GM18505 (cell line): ENCODE data around the gene OR2B3.
"Not testable (repeated sequence)": the region's sequence is repeated elsewhere in the genome, so short reads cannot be mapped to it uniquely, and the experiment has no call there.

ENCODE experiments used
- ATAC-seq: cut with Tn5 transposase; IDR thresholded peaks from one replicate; pipeline ENCODE4 v1.9.1; 2021; ENCODE audit not compliant: unreplicated experiment
- POLR2A ChIP-seq: IDR thresholded peaks from 4 replicates; pipeline ENCODE4 v1.6.1; 2011; ENCODE audit warnings: borderline replicate concordance; ENCODE audit not compliant: insufficient read depth, insufficient read length; ENCODE audit errors: extremely low read depth

OR2B3 gene

DNA sequence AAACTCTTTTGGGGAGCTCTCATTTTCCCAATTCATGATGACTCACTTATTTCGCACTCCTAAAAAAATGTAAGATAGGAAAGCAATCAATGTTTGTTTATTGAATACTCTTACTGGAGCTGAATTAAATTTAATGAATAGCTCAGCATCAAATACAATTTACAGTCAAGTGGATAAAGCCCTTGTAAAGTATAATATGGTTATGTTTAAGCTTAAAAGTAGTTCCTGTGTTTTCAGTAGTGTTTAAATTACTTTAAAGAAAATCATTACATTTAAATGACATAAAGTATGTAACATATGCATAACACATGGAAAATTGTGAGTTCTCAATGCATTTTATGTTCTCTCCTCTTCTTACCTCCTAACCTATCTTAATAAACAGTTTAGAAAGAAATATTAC lies at the start of gene OR2B3:
Gene OR2B3 (minus strand): TSS at position 101 of the 400 bp plus-strand sequence. CDS start 65 bp downstream, at position 36.
- no peak for TF ChIP-seq POLR2A

GRCh38 chr6:29131691-29132090 lies 44.6 kb upstream of the OR2B3 start:
- ATAC-seq = no peak
- TF ChIP-seq POLR2A = no peak

More for the DNA sequence above, at the start of gene OR2B3:
- no peak for ATAC-seq

DNA sequence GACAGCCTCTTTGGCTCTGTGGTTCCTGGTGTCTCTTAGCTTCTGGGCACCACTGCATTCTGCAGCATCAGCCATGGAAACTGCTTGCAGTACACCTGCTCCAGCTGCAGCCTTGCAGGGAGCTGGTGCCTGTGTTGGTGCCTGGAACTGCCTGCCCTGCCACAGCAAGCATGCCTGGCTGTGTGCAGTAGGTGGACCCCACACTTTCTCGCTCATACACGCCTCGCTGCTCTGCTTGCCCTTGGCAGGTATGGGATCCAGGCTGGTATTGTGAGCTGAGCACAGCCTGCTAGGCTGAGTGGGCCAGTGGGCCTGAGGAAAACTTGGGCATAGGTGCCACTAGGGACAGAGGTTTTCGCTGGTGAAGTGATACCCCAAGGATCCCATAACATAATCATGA lies 43.5 kb upstream of the OR2B3 start:
- ATAC-seq = no peak
- TF ChIP-seq POLR2A = no peak

DNA sequence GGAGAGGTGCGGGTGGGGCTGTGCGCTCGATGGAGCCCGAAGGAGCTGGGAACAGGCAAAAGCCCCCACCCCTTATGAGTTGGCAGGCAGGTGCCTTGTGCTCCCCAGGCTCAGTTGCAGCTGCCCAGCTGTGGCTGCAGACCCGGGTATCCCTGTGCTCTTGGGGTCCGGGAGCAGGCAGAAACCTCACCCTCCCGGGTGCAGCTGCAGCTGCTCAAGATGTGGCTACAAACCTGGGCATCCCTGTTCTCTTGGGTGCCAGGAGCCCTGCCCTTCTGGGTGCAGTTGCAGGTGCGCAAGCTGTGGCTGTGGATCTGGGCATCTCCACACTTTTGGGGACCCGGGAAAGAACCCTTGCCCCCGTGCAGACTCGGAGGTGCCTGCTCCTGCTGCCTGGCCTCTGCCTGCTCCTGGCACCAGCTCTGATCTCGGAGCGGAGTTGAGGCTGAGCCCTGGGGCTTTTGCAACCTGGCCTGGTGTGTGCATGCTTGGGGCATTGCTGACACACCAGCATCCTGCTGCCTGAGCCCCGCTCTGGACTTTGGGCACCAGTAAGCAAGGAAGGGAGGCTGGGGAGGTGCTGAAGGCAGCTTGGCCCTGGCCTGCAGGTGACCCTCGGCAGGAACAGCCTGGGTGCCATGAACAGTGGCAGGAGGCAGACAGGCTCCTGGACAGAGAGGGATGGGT lies 42.4 kb upstream of the OR2B3 start:
- ATAC-seq = no peak
- no peak for TF ChIP-seq POLR2A

GRCh38 chr6:29114964-29115363 lies 27.9 kb upstream of the OR2B3 start:
- ATAC-seq = not testable (repeated sequence)

GRCh38 chr6:29112135-29112534 lies 25.0 kb upstream of the OR2B3 start:
- TF ChIP-seq POLR2A = no peak
- ATAC-seq = no peak

DNA sequence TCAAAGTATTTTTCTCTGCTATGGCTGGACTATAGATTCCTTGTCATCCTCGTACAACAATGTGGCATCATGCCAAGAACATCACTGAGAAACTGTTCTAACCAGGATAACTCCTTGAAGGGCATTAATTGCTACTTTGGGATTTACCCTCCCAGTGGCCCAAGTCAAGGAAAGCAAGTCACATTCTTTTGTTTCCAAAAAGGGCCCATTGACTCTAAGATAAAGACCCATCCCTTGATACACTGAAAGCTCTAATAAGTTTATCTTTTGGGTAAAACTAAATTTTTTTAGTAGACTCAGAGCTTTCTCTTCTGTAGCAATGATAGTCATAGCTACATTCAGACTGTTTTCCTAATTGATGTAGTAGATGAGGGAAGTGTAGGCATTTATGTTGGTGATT lies 20.6 kb upstream of the OR2B3 start, which contains the start of gene OR2J3:
Gene OR2J3 (plus strand): TSS at position 301 of the 400 bp plus-strand sequence. CDS start 3,833 bp downstream, outside the sequence.
- no peak for ATAC-seq
- no peak for TF ChIP-seq POLR2A

- no peak for TF ChIP-seq POLR2A
- no peak for ATAC-seq
Measured at GRCh38 chr6:29099190-29099589, 12.1 kb upstream of the OR2B3 start, which contains the start of gene OR2J1. Gene OR2J1 (plus strand): TSS chr6:29099490. CDS start chr6:29100943, 1,453 bp downstream.

DNA sequence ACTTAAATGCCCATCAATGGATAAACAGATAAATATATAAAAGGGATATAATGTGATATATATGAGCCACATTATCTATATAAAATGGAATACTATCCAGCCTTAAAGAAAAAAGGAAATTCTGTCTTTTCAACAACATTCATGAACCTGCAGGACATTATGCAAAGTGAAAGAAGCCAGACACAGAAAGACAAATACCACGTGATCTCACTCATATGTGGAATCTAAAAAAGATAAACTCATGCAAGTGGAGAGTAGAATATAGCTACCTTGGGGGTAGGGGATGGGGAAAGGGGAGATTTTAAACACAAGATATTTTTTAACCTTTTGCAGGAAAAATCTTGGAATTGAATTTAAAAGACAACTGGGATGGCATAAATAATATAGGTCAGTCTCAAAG lies 10.7 kb upstream of the OR2B3 start:
- no peak for TF ChIP-seq POLR2A
- ATAC-seq = no peak

DNA sequence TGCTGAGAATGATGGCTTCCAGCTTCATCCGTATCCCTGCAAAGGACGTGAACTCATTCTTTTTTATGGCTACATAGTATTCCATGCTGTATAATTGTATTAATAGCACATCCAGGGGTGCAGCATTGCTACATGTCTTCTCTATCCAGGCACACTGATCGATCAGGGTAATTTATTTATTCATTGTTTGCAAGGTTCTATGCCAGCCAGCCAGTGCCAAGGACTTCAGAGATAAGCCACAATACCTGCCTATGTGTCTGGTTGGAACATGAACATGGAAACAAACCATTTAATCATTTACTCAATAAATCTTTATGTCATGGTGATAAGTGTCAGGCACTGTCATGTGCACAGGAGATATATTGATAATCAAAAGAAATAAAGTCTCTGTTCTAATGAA lies 5.8 kb upstream of the OR2B3 start:
- no peak for TF ChIP-seq POLR2A
- no peak for ATAC-seq

- ATAC-seq = no peak
- no peak for TF ChIP-seq POLR2A
Measured at GRCh38 chr6:29082457-29082856, 4.7 kb downstream of the OR2B3 start.

- no peak for TF ChIP-seq POLR2A
- no peak for ATAC-seq
Measured at GRCh38 chr6:29081312-29081711, 5.8 kb downstream of the OR2B3 start.

DNA sequence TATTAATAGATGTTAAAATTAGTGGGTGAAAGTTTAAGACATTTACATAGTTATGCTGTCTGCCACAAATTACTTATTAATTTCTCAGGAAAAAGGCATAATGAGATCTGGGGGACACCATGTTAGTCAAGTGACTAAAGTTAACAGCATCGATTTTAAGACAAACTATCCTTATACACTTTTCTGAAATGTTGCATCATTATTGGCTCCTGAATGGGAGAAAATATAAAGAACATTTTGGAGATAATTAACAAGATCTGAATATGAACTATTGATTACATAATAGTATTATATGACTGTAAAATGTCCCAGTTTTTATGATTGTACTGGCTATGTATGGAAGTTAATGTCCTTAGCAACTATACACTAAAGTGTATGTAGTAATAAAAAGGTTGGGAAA lies 7.9 kb downstream of the OR2B3 start:
- no peak for ATAC-seq
- TF ChIP-seq POLR2A = no peak

- no peak for TF ChIP-seq POLR2A
- ATAC-seq = no peak
Measured at GRCh38 chr6:29071831-29072723, 15.0 kb downstream of the OR2B3 start.

DNA sequence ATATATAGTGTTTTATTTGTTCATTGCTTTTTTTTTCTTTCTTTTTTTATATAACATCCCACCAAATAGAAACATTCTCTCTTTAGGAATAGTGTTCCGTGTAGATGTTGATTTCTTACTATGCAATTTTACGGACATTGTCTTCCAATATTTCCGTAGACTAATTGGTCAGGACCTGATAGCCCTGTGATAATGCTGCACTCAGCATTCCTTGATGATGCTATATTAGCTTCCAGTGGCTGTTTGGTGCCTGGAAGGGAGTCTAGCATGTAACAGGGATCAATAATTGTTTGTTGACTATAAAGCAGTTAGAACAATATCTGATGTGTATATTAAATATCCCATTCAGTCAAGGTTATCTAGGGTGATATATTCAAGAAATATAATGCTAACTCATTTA lies 35.4 kb downstream of the OR2B3 start:
- TF ChIP-seq POLR2A = no peak

DNA sequence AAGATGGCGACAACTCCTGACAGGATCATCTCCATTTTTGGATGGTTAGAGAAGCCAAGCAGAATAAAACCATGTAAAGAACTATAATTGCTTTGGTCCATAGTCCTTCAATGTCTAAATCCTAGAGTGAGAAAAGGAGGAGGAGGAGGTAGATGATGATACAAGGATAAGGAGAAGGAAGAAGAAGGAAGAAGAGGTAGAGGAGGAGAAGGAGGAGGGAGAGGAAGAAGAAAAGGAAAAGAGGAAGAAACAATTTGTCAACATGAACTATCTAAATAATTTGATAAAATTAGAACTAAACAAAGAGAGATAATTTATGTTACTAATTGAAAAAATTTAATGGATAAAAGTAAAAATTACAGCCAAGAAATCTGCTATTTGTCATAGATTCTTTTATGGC lies 42.0 kb downstream of the OR2B3 start, which contains the start of gene OR2W1:
Gene OR2W1 (minus strand): TSS at position 101 of the 400 bp plus-strand sequence. CDS start 0 bp downstream, at position 101.
- no peak for ATAC-seq
- TF ChIP-seq POLR2A = no peak

More for the DNA sequence above, 35.4 kb downstream of the OR2B3 start:
- ATAC-seq = no peak
